ENCODE measurements around the gene ALPI. TPM values are rescaled to one million over a fixed set of nuclear protein-coding genes. Genes with fewer than 3 reads are reported as not detected.

Gene ALPI
- total RNA-seq, 1 experiment from 2014 or later = not detected

- no peak for DNase-seq (ENCODE audit: low read depth, low spot score)
- ChIA-PET CTCF (no interaction called here), POLR2A (no interaction called here), RAD21 (ENCODE audit: low non-redundant PET in 1 of 2, low total read pairs in 2 of 2, uncharacterized antibody in 2 of 2, unreplicated experiment in 2 of 2) (no interaction called here)
- H2AFZ ChIP-seq (ENCODE audit: low read depth, low read length, poor library complexity, severe bottlenecking) = no peak overlapping the region
- H3K9me3 ChIP-seq (ENCODE audit: control insufficient read depth in 1 of 2, insufficient read depth in 1 of 2, low read depth in 1 of 2, low read length in 2 of 2) = no peaks in the 10 kb centered on the region
- H3K4me1 ChIP-seq (ENCODE audit: control insufficient read depth in 1 of 2, insufficient read depth in 2 of 2, low read length in 2 of 2) = 0 out of 4 replicates have a peak, but pooled peaks cover 0 to 4% of the 10 kb centered on the region in 2 experiments
- no peaks in the 10 kb centered on the region for H3K36me3 ChIP-seq (ENCODE audit: control insufficient read depth in 1 of 2, insufficient read depth in 2 of 2, low read length in 2 of 2)
- no peaks in the 10 kb centered on the region for H3K9me2 ChIP-seq (ENCODE audit: insufficient read depth)
- no peak overlapping the region for H3K9ac ChIP-seq (ENCODE audit: low read length)
- no peak for TF ChIP-seq ELF1 (IDR thresholded peaks at IDR 0.05; ENCODE audit: borderline replicate concordance, low read depth)
- no peak for TF ChIP-seq SIN3A (IDR thresholded peaks at IDR 0.05; ENCODE audit: low read depth)
- H3K79me2 ChIP-seq (ENCODE audit: insufficient read depth, low read length) = no peaks in the 10 kb centered on the region
- no peak overlapping the region for H3K27ac ChIP-seq (ENCODE audit: low read depth, low read length)
- intact Hi-C loops (cut with micrococcal nuclease) = no loop called here
- no peaks in the 10 kb centered on the region for H3K27me3 ChIP-seq (ENCODE audit: insufficient read depth, low read length)
- no TSS peak for BruUV-seq (replicated peaks)
- ATAC-seq = no peak
- H3K4me2 ChIP-seq (ENCODE audit: low read length) = no peak overlapping the region
- no peak overlapping the region for H3K4me3 ChIP-seq (replicated peaks in 1 of 2; ENCODE audit: low read depth in 1 of 2, low read length in 2 of 2)
- H4K20me1 ChIP-seq (ENCODE audit: insufficient read depth) = no peaks in the 10 kb centered on the region
These were observed 38.6 kb downstream of the ALPI start for GRCh38 chr2:232494542-232494941.

GRCh38 chr2:232495292-232495691 is 39.3 kb downstream of the ALPI start:
- Histone ChIP-seq H3K27me3 (ENCODE audit: insufficient read depth, low read length) (no peaks in the 10 kb centered on the region), H3K27ac (ENCODE audit: low read depth, low read length) (no peak overlapping the region), H3K4me3 (replicated peaks in 1 of 2; ENCODE audit: low read depth in 1 of 2, low read length in 2 of 2) (no peak overlapping the region), H3K9me2 (ENCODE audit: insufficient read depth) (no peaks in the 10 kb centered on the region), H3K4me2 (ENCODE audit: low read length) (no peak overlapping the region), H3K4me1 (ENCODE audit: control insufficient read depth in 1 of 2, insufficient read depth in 2 of 2, low read length in 2 of 2) (0 out of 4 replicates have a peak, but pooled peaks cover 0 to 4% of the 10 kb centered on the region in 2 experiments), H3K9me3 (ENCODE audit: control insufficient read depth in 1 of 2, insufficient read depth in 1 of 2, low read depth in 1 of 2, low read length in 2 of 2) (no peaks in the 10 kb centered on the region), H3K79me2 (ENCODE audit: insufficient read depth, low read length) (no peaks in the 10 kb centered on the region), H3K36me3 (ENCODE audit: control insufficient read depth in 1 of 2, insufficient read depth in 2 of 2, low read length in 2 of 2) (no peaks in the 10 kb centered on the region), H4K20me1 (ENCODE audit: insufficient read depth) (no peaks in the 10 kb centered on the region), H2AFZ (ENCODE audit: low read depth, low read length, poor library complexity, severe bottlenecking) (no peak overlapping the region), H3K9ac (ENCODE audit: low read length) (no peak overlapping the region)
- ChIA-PET POLR2A (no interaction called here), CTCF (no interaction called here), RAD21 (ENCODE audit: low non-redundant PET in 1 of 2, low total read pairs in 2 of 2, uncharacterized antibody in 2 of 2, unreplicated experiment in 2 of 2) (no interaction called here)
- no peak for TF ChIP-seq MAX (IDR thresholded peaks at IDR 0.05)
- TF ChIP-seq CBX3 (IDR thresholded peaks at IDR 0.05; ENCODE audit: low read depth) = no peak
- no peak for TF ChIP-seq RAD21 (IDR thresholded peaks at IDR 0.05; ENCODE audit: low read depth)
- no peak for TF ChIP-seq YY1 (IDR thresholded peaks at IDR 0.05; ENCODE audit: extremely low read depth, insufficient replicate concordance, low read depth, low read length)
- no peak for TF ChIP-seq EZH2phosphoT487 (IDR thresholded peaks at IDR 0.05; ENCODE audit: borderline replicate concordance)
- no peak for TF ChIP-seq JUND (IDR thresholded peaks at IDR 0.05)
- no peak for TF ChIP-seq TCF7L2 (IDR thresholded peaks at IDR 0.05; ENCODE audit: borderline replicate concordance, extremely low read depth, insufficient read depth, insufficient read length)
- DNase-seq (ENCODE audit: low read depth, low spot score) (no peak), ATAC-seq (no peak)
- no TSS peak for BruUV-seq (replicated peaks)
- intact Hi-C loops (cut with micrococcal nuclease) = no loop called here

All from HCT116 (cell line).